PC-9 (cell line): ENCODE data around the gene COL20A1.

Source experiments
- EZH2 ChIP-seq: fragments of 200-600 bp; sonication (generic); IDR thresholded peaks from 2 replicates; pipeline ENCODE4 v1.8.0; 2017; ENCODE audit warnings: antibody characterized with exemption, low read depth
- TF ChIP-seq, protein P1 (sequence below): fragments of 200-600 bp; sonication (generic); conservative IDR thresholded peaks from 2 replicates; pipeline ENCODE4 v1.6.1; 2017; ENCODE audit warnings: mixed run types, antibody characterized with exemption, mild to moderate bottlenecking, moderate library complexity

DNA sequence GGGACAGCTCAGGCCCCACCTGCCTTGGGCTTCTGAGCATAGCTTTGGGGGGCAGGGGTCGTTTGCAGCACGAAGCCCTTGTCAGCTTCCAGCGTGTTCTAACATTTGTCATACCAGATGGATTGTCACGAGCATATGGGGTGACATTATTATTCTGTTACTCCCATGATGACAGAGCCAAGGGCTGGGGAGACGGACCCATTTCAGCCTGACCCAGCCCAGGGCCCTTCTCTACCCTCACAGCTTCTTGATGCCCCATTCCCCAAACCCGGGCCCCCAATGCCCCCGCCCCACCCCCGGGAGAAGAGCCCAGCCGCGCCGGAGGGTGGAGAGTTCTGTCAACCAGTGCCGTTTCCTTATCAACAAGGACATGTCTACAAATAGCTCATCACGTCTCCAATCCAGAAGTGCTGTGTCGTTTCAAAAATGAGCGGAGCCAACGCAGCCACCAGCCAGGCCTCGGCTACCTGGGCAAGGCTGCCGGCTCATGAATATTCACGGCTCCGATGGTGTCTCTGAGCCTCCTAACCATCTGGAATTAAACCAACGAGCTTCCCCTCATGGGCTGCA lies 77.7 kb downstream of the COL20A1 start:
- TF ChIP-seq, protein P1, sequence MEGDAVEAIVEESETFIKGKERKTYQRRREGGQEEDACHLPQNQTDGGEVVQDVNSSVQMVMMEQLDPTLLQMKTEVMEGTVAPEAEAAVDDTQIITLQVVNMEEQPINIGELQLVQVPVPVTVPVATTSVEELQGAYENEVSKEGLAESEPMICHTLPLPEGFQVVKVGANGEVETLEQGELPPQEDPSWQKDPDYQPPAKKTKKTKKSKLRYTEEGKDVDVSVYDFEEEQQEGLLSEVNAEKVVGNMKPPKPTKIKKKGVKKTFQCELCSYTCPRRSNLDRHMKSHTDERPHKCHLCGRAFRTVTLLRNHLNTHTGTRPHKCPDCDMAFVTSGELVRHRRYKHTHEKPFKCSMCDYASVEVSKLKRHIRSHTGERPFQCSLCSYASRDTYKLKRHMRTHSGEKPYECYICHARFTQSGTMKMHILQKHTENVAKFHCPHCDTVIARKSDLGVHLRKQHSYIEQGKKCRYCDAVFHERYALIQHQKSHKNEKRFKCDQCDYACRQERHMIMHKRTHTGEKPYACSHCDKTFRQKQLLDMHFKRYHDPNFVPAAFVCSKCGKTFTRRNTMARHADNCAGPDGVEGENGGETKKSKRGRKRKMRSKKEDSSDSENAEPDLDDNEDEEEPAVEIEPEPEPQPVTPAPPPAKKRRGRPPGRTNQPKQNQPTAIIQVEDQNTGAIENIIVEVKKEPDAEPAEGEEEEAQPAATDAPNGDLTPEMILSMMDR: no peak
- TF ChIP-seq EZH2: no peak
